SK-N-MC (cell line): Measurements from ENCODE around the gene RGL3.

ENCODE experiments used
- DNase-seq: peaks from one replicate; pipeline ENCODE4 v3.0.0-alpha.2; 2011; ENCODE audit warnings: low read depth, low spot score
- H3K27ac ChIP-seq: fragments of 200-600 bp; sonication (generic); 2 replicates; pipeline ENCODE4 v1.5.1; 2016; ENCODE audit warnings: mixed run types
- H3K36me3 ChIP-seq: fragments of 200-600 bp; sonication (generic); 2 replicates; pipeline ENCODE4 v1.6.1; 2017; ENCODE audit warnings: antibody characterized with exemption, low read length, mixed read lengths; ENCODE audit not compliant: insufficient read depth
- H3K4me3 ChIP-seq: fragments of 200-600 bp; sonication (generic); 2 replicates; pipeline ENCODE4 v1.5.1; 2016
- H3K9ac ChIP-seq: fragments of 200-600 bp; sonication (generic); 2 replicates; pipeline ENCODE4 v1.8.0; 2017; ENCODE audit warnings: mixed run types, mixed read lengths; ENCODE audit not compliant: insufficient read length
- H3K9me3 ChIP-seq: fragments of 200-600 bp; sonication (generic); 2 replicates; pipeline ENCODE4 v1.6.1; 2017; ENCODE audit warnings: low read depth, mild to moderate bottlenecking, antibody characterized with exemption, low read length, moderate library complexity, mixed read lengths
- EZH2 ChIP-seq: fragments of 200-600 bp; sonication (generic); IDR thresholded peaks from one replicate; pipeline ENCODE4 v1.6.1; 2017; ENCODE audit warnings: antibody characterized with exemption
- FOXP2 ChIP-seq: optimal IDR thresholded peaks from 2 replicates; pipeline ENCODE3; 2011; ENCODE audit warnings: mild to moderate bottlenecking, moderate library complexity; ENCODE audit not compliant: insufficient read depth; ENCODE audit errors: extremely low read length, control extremely low read depth
- POLR2AphosphoS5 ChIP-seq: IDR thresholded peaks from 2 replicates; pipeline ENCODE4 v1.6.1; 2012; ENCODE audit warnings: mild to moderate bottlenecking, low read depth, low read length, borderline replicate concordance

The RGL3 gene

DNA sequence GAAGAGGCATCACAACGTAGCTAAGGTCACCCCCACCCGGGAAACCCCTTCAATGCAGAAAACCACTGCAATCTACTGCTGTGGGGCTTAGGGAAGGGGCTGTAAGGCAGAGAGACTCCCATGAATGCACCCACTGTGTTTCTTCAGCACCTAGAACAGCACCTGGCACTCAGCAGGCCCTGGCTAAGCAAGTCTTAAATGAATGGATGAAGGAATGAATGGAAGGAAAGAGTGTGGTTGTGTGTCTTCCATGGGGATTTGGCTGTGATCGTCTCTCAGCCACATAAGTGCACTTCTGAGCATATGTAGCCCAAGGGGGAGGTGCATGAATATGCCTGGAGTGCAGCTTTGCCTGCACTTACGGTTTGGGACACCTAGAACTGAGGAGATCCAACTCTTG lies 69.9 kb downstream of the RGL3 start:
- no peak for DNase-seq

GRCh38 chr19:11347546-11348039 lies 71.5 kb downstream of the RGL3 start:
- no peak overlapping the region for H3K4me3 ChIP-seq
- no peak overlapping the region for H3K27ac ChIP-seq
- no peak overlapping the region for H3K9ac ChIP-seq
- no peaks in the 10 kb centered on the region for H3K36me3 ChIP-seq
- DNase-seq = no peak
- H3K9me3 ChIP-seq = no peaks in the 10 kb centered on the region
- TF ChIP-seq EZH2 = no peak
- TF ChIP-seq POLR2AphosphoS5 = no peak
- TF ChIP-seq FOXP2 = no peak

More for the DNA sequence above, 69.9 kb downstream of the RGL3 start:
- no peak for TF ChIP-seq POLR2AphosphoS5
- no peak for TF ChIP-seq FOXP2
- TF ChIP-seq EZH2 = no peak
- Histone ChIP-seq H3K27ac (no peak overlapping the region), H3K9ac (no peak overlapping the region), H3K9me3 (no peaks in the 10 kb centered on the region), H3K36me3 (no peaks in the 10 kb centered on the region), H3K4me3 (no peak overlapping the region)

- Histone ChIP-seq H3K9me3 (no peaks in the 10 kb centered on the region), H3K27ac (peak within 1 kb of the TSS; percentile 78; the same call in 1 of the 2 replicates), H3K36me3 (peaks cover 4% of the 10 kb centered on the region; the same call in 1 of the 2 replicates), H3K9ac (peak within 1 kb of the TSS; percentile 82), H3K4me3 (peak within 1 kb of the TSS; percentile 97)
- DNase-seq = peak; percentile 99
- TF ChIP-seq FOXP2 (peak; percentile 29), POLR2AphosphoS5 (peak; percentile 53), EZH2 (no peak)
These were observed 72.8 kb downstream of the RGL3 start, which contains the start of the genes CCDC159 and TMEM205 for GRCh38 chr19:11346104-11346940. CCDC159 (plus strand) TSS chr19:11346519; CDS start chr19:11346607, 88 bp downstream. TMEM205 (minus strand) TSS chr19:11346268; CDS start chr19:11345619, 649 bp downstream.

- TF ChIP-seq EZH2 (no peak), POLR2AphosphoS5 (no peak), FOXP2 (no peak)
- Histone ChIP-seq H3K4me3 (peak overlapping the region; percentile 97), H3K36me3 (peaks cover 5% of the 10 kb centered on the region; the same call in 1 of the 2 replicates), H3K9ac (peak overlapping the region; percentile 82), H3K9me3 (no peaks in the 10 kb centered on the region), H3K27ac (no peak overlapping the region)
- no peak for DNase-seq
These were observed 73.9 kb downstream of the RGL3 start for GRCh38 chr19:11345122-11345803.
